IgD-negative memory B cell (primary cell): ENCODE results near the gene TANC1. TPM values are rescaled to one million over a fixed set of nuclear protein-coding genes. Genes with fewer than 3 reads are reported as not detected.
A peak's percentile ranks its signal among the peaks of the same experiment; 100 is the strongest.

Experiments
- H3K27ac Mint-ChIP-seq, 3 donors: one replicate each; pipeline ENCODE4 v1.8.0; 2020 to 2022; ENCODE audit warnings: mild to moderate bottlenecking in 3 of 3, mixed read lengths in 3 of 3, moderate library complexity in 1 of 3
- H3K27me3 Mint-ChIP-seq: one replicate; pipeline ENCODE4 v1.8.0; 2021; ENCODE audit warnings: mixed read lengths
- H3K36me3 Mint-ChIP-seq: one replicate; pipeline ENCODE4 v1.8.0; 2020; ENCODE audit warnings: mild to moderate bottlenecking, mixed read lengths
- H3K4me1 Mint-ChIP-seq, 3 donors: one replicate each; pipeline ENCODE4 v1.8.0; 2020 to 2022; ENCODE audit warnings: mixed read lengths in 3 of 3, mild to moderate bottlenecking in 1 of 3
- H3K4me3 Mint-ChIP-seq, 4 donors: one replicate each; pipeline ENCODE4 v1.8.0; 2020 to 2022; ENCODE audit warnings: mild to moderate bottlenecking in 4 of 4, mixed read lengths in 4 of 4, moderate library complexity in 3 of 4
- H3K9me3 Mint-ChIP-seq, 3 donors: one replicate each; pipeline ENCODE4 v1.8.0; 2020 to 2021; ENCODE audit warnings: mixed read lengths in 3 of 3, mild to moderate bottlenecking in 1 of 3
- polyA plus RNA-seq: library from polyadenylated mRNA; unstranded; fragments of 300-500 nt; fragmentation: Illumina TruSeq; gene quantifications from one replicate; pipeline ENCODE4 v1.2.3, GENCODE V29; 2021

Gene TANC1
- polyA plus RNA-seq, 1 donor from 2014 or later = 0.15 TPM

- H3K4me3 Mint-ChIP-seq = no peak overlapping the region
- peaks cover 2% of the 10 kb centered on the region for H3K36me3 Mint-ChIP-seq
Measured at GRCh38 chr2:159043710-159044109, 75.3 kb downstream of the TANC1 start.

GRCh38 chr2:159044804-159045286 is 76.4 kb downstream of the TANC1 start:
- H3K36me3 Mint-ChIP-seq = peaks cover 2% of the 10 kb centered on the region
- peaks cover 5% of the 10 kb centered on the region for H3K27me3 Mint-ChIP-seq
- H3K4me3 Mint-ChIP-seq = no peak overlapping the region
- H3K27ac Mint-ChIP-seq = no peak overlapping the region
- H3K9me3 Mint-ChIP-seq = peaks cover 0 to 2% (median 0%) of the 10 kb centered on the region in 3 donors
- H3K4me1 Mint-ChIP-seq = peaks cover 0 to 2% (median 0%) of the 10 kb centered on the region in 3 donors

More at GRCh38 chr2:159043710-159044109, 75.3 kb downstream of the TANC1 start:
- peaks cover 0 to 2% (median 2%) of the 10 kb centered on the region in 3 donors for H3K4me1 Mint-ChIP-seq
- H3K9me3 Mint-ChIP-seq = peaks cover 0 to 2% (median 0%) of the 10 kb centered on the region in 3 donors
- no peak overlapping the region for H3K27ac Mint-ChIP-seq
- peaks cover 5% of the 10 kb centered on the region for H3K27me3 Mint-ChIP-seq

- no peak overlapping the region for H3K27ac Mint-ChIP-seq
- peaks cover 2% of the 10 kb centered on the region for H3K36me3 Mint-ChIP-seq
- peaks cover 5% of the 10 kb centered on the region for H3K27me3 Mint-ChIP-seq
- peaks cover 0 to 4% (median 0%) of the 10 kb centered on the region in 3 donors for H3K4me1 Mint-ChIP-seq
- H3K9me3 Mint-ChIP-seq = peaks cover 0 to 2% (median 0%) of the 10 kb centered on the region in 3 donors
- no peak overlapping the region for H3K4me3 Mint-ChIP-seq
Measured at GRCh38 chr2:159045545-159046454, 77.4 kb downstream of the TANC1 start.

GRCh38 chr2:159046966-159047365 is 78.5 kb downstream of the TANC1 start:
- Mint-ChIP-seq H3K27me3 (peaks cover 4% of the 10 kb centered on the region), H3K27ac (no peak overlapping the region), H3K4me1 (peaks cover 0 to 4% (median 0%) of the 10 kb centered on the region in 3 donors), H3K4me3 (no peak overlapping the region), H3K9me3 (peaks cover 0 to 2% (median 0%) of the 10 kb centered on the region in 3 donors), H3K36me3 (peaks cover 2% of the 10 kb centered on the region)

- Mint-ChIP-seq H3K36me3 (peaks cover 2% of the 10 kb centered on the region), H3K4me3 (peak overlapping the region in 1 of 4 donors; percentile 10), H3K4me1 (peaks cover 0 to 4% (median 0%) of the 10 kb centered on the region in 3 donors), H3K27me3 (no peaks in the 10 kb centered on the region), H3K27ac (no peak overlapping the region), H3K9me3 (peaks cover 0 to 2% (median 0%) of the 10 kb centered on the region in 3 donors)
Measured at GRCh38 chr2:159050426-159050825, 82.0 kb downstream of the TANC1 start.

GRCh38 chr2:159051133-159051532 is 82.7 kb downstream of the TANC1 start:
- Mint-ChIP-seq H3K27me3 (no peaks in the 10 kb centered on the region), H3K36me3 (peaks cover 2% of the 10 kb centered on the region), H3K4me1 (peaks cover 0 to 4% (median 1%) of the 10 kb centered on the region in 3 donors), H3K4me3 (no peak overlapping the region), H3K27ac (no peak overlapping the region), H3K9me3 (peaks cover 0 to 2% (median 0%) of the 10 kb centered on the region in 3 donors)

- Mint-ChIP-seq H3K27me3 (no peaks in the 10 kb centered on the region), H3K36me3 (peaks cover 2% of the 10 kb centered on the region), H3K9me3 (peaks cover 0 to 2% (median 0%) of the 10 kb centered on the region in 3 donors), H3K4me3 (no peak overlapping the region), H3K4me1 (peaks cover 0 to 4% (median 1%) of the 10 kb centered on the region in 3 donors), H3K27ac (no peak overlapping the region)
Measured at GRCh38 chr2:159051661-159052060, 83.2 kb downstream of the TANC1 start.

GRCh38 chr2:159052157-159052601 is 83.7 kb downstream of the TANC1 start:
- Mint-ChIP-seq H3K27me3 (no peaks in the 10 kb centered on the region), H3K9me3 (no peaks in the 10 kb centered on the region), H3K36me3 (no peaks in the 10 kb centered on the region), H3K4me3 (no peak overlapping the region), H3K27ac (no peak overlapping the region), H3K4me1 (peaks cover 0 to 3% (median 1%) of the 10 kb centered on the region in 3 donors)

- no peaks in the 10 kb centered on the region for H3K27me3 Mint-ChIP-seq
- no peaks in the 10 kb centered on the region for H3K36me3 Mint-ChIP-seq
- H3K27ac Mint-ChIP-seq = no peak overlapping the region
- peaks cover 0 to 3% (median 1%) of the 10 kb centered on the region in 3 donors for H3K4me1 Mint-ChIP-seq
- peaks cover 0 to 3% (median 0%) of the 10 kb centered on the region in 3 donors for H3K9me3 Mint-ChIP-seq
- no peak overlapping the region for H3K4me3 Mint-ChIP-seq
Measured at GRCh38 chr2:159053161-159054031, 85.0 kb downstream of the TANC1 start.

- no peaks in the 10 kb centered on the region for H3K27me3 Mint-ChIP-seq
Measured at GRCh38 chr2:159054032-159054334, 85.5 kb downstream of the TANC1 start.

GRCh38 chr2:159054985-159055384 is 86.5 kb downstream of the TANC1 start:
- Mint-ChIP-seq H3K36me3 (no peaks in the 10 kb centered on the region), H3K27ac (no peak overlapping the region), H3K9me3 (peaks cover 0 to 3% (median 0%) of the 10 kb centered on the region in 3 donors), H3K27me3 (peaks cover 2% of the 10 kb centered on the region), H3K4me3 (no peak overlapping the region), H3K4me1 (peaks cover 0 to 3% (median 1%) of the 10 kb centered on the region in 3 donors)

More at GRCh38 chr2:159054032-159054334, 85.5 kb downstream of the TANC1 start:
- H3K9me3 Mint-ChIP-seq = peaks cover 0 to 3% (median 0%) of the 10 kb centered on the region in 3 donors
- H3K36me3 Mint-ChIP-seq = no peaks in the 10 kb centered on the region
- no peak overlapping the region for H3K27ac Mint-ChIP-seq
- no peak overlapping the region for H3K4me3 Mint-ChIP-seq
- H3K4me1 Mint-ChIP-seq = peaks cover 0 to 3% (median 1%) of the 10 kb centered on the region in 3 donors

- Mint-ChIP-seq H3K9me3 (peaks cover 0 to 3% (median 0%) of the 10 kb centered on the region in 3 donors), H3K4me3 (no peak overlapping the region), H3K27ac (no peak overlapping the region)
Measured at GRCh38 chr2:159060518-159060917, 92.1 kb downstream of the TANC1 start.

GRCh38 chr2:159063677-159064076 is 95.2 kb downstream of the TANC1 start:
- Mint-ChIP-seq H3K27me3 (peaks cover 4% of the 10 kb centered on the region), H3K36me3 (no peaks in the 10 kb centered on the region), H3K4me3 (no peak overlapping the region), H3K4me1 (peaks cover 6 to 15% (median 14%) of the 10 kb centered on the region in 3 donors), H3K9me3 (no peaks in the 10 kb centered on the region), H3K27ac (peak overlapping the region in 1 of 3 donors; percentile 57)

More at GRCh38 chr2:159060518-159060917, 92.1 kb downstream of the TANC1 start:
- H3K36me3 Mint-ChIP-seq = no peaks in the 10 kb centered on the region
- peaks cover 4% of the 10 kb centered on the region for H3K27me3 Mint-ChIP-seq
- H3K4me1 Mint-ChIP-seq = peaks cover 0 to 6% (median 1%) of the 10 kb centered on the region in 3 donors

GRCh38 chr2:159064446-159065301 is 96.2 kb downstream of the TANC1 start:
- Mint-ChIP-seq H3K36me3 (no peaks in the 10 kb centered on the region), H3K9me3 (no peaks in the 10 kb centered on the region), H3K4me3 (no peak overlapping the region), H3K27ac (peak overlapping the region in 1 of 3 donors; percentile 32), H3K4me1 (peaks cover 6 to 15% (median 14%) of the 10 kb centered on the region in 3 donors), H3K27me3 (peaks cover 4% of the 10 kb centered on the region)
